GM18951 (cell line): Measurements from ENCODE around the gene OR8H2.
"Not testable (repeated sequence)": the region's sequence is repeated elsewhere in the genome, so short reads cannot be mapped to it uniquely, and the experiment has no call there.

Experiments used
- POLR2A ChIP-seq: IDR thresholded peaks from 4 replicates; pipeline ENCODE4 v1.6.1; 2011; ENCODE audit warnings: mild to moderate bottlenecking; ENCODE audit not compliant: insufficient read length, insufficient read depth; ENCODE audit errors: extremely low read depth
- in situ Hi-C: fragments of 300-500 bp; cut with MboI; formaldehyde crosslinking; loops from one replicate; pipeline ENCODE4 v1.12.0; 2022; ENCODE audit warnings: low sequenced_read_pairs, mixed read lengths, inconsistent platforms; ENCODE audit not compliant: unreplicated experiment

Gene OR8H2, protein sequence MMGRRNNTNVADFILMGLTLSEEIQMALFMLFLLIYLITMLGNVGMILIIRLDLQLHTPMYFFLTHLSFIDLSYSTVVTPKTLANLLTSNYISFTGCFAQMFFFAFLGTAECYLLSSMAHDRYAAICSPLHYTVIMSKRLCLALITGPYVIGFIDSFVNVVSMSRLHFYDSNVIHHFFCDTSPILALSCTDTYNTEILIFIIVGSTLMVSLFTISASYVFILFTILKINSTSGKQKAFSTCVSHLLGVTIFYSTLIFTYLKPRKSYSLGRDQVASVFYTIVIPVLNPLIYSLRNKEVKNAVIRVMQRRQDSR

DNA sequence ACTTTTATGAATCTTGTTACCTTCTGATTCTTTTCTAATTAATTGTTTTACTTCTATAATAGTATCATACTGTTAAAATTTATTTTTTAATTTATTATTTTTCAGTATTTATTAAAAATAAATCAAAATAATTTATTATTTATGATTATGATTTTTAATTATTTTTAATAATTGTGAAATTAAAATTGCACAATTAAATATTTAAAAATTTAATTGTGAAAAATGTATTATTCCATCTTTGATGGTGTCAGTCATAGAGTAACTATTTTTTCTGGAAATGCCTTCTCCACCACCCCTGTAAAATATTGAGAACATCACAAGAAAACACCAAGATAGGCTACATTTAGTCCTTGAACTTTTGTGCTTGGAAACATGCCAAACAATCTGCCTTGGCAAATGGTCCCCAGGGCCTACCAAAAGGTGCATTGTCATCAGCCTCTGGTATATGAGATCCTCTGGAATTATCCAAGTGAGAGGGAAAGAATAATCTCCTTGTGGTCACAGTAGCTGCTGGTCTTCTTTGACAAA is at the start of gene OR8H2:
TSS of gene OR8H2 (plus strand) at position 478 of the 528 bp plus-strand sequence. CDS start 1,356 bp downstream, outside the sequence.
- in situ Hi-C loops: no loop called here
- TF ChIP-seq POLR2A: no peak

DNA sequence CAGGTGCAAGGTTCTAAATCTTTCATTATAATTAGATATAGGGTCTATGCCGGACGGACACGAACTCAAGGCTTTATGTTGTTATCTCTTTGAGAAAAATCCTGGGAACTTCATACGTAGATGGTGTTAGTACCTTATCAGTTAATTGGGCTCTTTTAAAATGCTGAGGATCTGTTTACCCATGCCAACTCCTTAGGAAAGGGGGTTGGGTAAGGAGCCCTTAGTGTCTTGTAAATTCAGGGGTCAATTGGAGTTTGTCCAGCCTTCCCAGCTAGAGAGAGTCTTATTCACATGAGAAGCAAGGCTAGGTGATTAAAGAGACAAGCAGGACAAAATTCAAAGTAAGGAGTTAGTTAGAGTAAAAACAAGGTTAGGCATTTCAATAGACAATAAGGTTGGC is 47.1 kb upstream of the OR8H2 start:
- in situ Hi-C loops: not testable (repeated sequence)

DNA sequence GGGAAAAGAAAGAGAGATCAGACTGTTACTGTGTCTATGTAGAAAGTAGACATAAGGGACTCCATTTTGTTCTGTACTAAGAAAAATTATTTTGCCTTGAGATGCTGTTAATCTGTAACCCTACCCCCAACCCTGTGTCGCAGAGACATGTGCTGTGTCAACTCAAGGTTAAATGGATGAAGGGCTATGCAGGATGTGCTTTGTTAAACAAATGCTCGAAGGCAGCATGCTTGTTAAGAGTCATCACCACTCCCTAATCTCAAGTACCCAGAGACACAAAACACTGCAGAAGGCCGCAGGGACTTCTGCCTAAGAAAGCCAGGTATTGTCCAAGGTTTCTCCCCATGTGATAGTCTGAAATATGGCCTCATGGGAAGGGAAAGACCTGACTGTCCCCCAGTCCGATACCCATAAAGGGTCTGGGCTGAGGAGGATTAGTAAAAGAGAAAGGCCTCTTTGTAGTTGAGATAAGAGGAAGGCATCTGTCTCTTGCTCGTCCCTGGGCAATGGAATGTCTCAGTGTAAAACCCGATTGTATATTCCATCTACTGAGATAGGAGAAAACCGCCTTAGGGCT is 45.7 kb upstream of the OR8H2 start:
- in situ Hi-C loops: not testable (repeated sequence)

DNA sequence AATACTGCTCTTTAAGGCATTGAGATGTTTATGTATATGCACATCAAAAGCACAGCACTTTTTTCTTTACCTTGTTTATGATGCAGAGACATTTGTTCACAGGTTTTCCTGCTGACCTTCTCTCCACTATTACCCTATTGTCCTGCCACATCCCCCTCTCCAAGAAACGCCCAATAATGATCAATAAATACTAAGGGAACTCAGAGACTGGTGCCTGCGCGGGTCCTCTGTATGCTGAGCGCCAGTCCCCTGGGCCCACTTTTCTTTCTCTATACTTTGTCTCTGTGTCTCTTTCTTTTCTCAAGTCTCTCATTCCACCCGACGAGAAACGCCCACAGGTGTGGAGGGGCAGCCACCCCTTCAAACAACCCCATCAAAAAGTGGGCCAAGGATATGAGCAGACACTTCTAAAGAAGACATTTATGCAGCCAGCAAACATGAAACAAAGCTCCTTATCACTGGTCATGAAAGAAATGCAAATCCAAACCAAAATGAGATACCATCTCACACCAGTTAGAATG is 45.2 kb upstream of the OR8H2 start:
- in situ Hi-C loops: not testable (repeated sequence)

DNA sequence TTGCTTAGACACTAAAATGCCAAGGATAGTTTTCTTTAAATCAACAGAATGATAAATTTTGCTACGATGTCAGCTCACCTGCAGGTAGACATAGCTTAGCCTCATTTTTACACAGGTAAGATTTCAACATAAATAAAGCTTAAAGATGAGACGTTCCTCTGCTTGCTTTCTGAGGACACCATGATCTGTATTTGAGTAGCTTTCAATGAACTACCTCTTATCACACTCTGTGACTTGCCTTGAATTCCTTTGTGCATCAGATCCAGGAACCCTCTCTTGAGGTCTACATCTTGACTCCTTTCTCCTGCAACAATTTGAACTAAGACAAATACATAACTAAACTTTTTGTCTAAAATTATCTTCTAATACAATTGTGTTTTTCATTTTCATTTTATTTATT is 36.5 kb upstream of the OR8H2 start:
- in situ Hi-C loops: no loop called here
- no peak for TF ChIP-seq POLR2A

DNA sequence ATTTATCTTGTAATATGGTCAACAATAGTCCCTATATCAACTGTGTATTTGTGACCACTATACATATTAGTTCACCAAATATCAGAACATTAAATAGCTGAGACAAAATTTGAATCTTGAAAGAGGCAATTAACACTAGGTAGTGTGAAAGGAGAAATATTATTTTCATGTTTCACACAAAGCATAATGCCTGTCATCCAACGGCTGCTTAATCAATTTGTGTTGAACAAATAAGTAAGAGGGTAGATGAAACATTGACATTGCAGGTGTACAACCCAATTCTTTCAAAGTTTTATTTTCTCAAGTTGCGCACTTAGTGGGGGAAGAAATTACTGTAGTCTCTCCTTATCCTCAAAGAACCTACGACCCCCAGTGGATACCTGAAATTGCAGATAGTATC is 13.8 kb upstream of the OR8H2 start:
- in situ Hi-C loops: no loop called here
- TF ChIP-seq POLR2A: no peak

DNA sequence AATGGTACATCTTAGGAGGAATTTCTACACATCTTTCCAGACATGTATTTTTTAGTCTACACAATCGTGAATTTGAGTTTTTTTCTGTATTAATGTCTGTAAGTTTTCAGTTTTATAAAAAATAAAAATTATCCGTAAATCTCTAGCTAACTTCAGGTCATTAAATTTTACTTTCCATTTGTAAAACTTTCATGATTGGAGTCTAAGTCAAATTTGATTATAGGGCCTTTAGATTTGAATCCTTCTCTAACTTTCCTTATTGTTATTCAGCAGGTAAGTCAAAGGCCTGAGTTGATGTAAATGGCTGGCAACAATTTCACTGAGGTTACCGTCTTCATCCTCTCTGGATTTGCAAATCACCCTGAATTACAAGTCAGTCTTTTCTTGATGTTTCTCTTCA is 10.5 kb upstream of the OR8H2 start, which contains the start of gene OR8I2:
TSS of gene OR8I2 (plus strand) at position 301 of the 400 bp plus-strand sequence. CDS start at position 301, 0 bp downstream.
- in situ Hi-C loops: no loop called here
- TF ChIP-seq POLR2A: no peak

DNA sequence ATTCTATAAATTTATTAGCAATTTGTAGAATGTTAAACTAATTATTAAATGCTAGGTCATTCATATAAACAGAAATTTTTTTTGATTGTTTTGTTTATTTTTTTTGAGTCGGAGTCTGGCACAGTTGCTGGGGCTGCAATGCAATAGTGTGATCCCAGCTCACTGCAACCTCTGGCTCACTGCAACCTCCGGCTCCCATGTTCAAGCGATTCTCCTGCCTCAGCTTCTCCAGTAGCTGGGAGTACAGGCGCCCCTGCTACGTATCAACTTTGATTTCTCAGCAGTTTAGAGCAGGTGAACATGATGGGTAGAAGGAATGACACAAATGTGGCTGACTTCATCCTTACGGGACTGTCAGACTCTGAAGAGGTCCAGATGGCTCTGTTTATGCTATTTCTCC is 18.6 kb downstream of the OR8H2 start, which contains the start of gene OR8H3:
TSS of gene OR8H3 (plus strand) at position 301 of the 400 bp plus-strand sequence. CDS start at position 301, 0 bp downstream.
- TF ChIP-seq POLR2A: no peak
- in situ Hi-C loops: no loop called here

DNA sequence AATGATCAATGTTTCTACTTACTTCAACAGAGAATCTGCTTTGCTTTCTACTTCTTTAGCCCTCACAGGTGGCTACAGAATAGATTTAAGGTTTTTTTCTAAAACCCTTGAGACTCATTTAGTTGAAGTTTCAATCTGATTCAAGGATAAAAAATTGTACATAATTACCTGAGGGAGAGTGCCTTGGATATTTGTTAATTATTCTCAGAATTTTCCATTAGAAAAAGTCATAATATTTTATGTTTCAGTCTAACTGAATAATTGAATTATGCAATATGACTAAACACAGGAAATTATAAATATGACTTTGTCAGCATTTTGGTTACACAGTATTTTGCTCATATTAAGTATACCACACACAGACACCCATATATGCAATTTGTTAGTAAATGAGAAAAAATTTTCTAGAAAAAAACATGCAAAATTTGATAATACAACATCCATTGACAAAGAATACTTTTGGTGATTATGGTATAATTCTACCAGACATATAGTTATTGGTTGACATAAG is 36.7 kb downstream of the OR8H2 start, which contains the start of gene OR8J3:
TSS of gene OR8J3 (minus strand) at position 51 of the 511 bp plus-strand sequence. CDS start 2,483 bp downstream, outside the sequence.
- in situ Hi-C loops: no loop called here
- no peak for TF ChIP-seq POLR2A

DNA sequence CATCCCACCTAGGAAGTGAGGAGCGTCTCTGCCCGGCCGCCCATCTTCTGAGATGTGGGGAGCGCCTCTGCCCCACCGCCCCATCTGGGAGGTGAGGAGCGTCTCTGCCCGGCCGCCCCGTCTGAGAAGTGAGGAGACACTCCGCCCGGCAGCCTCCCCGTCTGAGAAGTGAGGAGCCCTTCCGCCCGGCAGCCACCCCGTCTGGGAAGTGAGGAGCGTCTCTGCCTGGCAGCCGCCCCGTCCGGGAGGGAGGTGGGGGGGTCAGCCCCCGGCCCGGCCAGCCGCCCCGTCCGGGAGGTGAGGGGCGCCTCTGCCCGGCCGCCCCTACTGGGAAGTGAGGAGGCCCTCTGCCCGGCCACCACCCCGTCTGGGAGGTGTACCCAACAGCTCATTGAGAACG is 40.2 kb downstream of the OR8H2 start:
- in situ Hi-C loops: not testable (repeated sequence)

DNA sequence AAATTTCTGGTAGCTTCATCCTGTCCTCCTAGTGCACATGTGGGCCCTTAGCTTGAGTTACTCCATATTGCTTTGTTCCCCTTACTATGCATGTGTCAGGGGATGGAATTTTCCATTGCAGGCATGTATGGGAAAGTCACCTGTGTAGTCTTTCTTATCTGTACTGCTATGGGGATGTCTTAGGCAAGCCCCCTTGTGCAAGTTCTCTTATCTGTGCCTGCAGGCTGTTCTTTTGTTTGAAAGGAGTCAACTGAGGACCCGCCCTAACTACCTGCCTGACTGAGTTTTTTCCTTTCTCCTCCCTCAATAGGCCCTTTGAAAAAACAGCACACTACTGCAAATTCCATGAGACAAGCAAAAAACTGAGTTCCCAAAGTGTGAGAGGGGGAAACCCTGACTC is 47.9 kb downstream of the OR8H2 start:
- no peak for TF ChIP-seq POLR2A
- in situ Hi-C loops: no loop called here

DNA sequence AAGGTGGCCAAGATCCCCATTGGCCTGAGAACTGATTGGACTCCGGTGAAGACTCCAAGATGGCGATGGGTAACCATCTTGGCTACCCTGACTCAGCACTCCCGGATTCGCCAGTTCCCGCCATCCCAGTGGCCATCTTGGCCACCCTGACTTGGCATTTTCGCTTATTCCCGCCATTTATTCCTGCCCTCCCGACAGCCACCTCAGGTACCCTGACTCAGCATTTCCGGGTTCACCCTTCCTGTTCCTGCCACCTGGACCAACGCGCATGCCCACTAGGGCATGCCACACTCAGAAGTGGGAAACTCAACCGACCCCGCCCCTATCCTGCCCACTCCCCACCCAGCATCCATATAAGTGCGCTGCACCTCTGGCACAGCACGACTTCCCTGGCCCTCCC is 48.8 kb downstream of the OR8H2 start:
- in situ Hi-C loops: no loop called here

More for the DNA sequence above, 48.8 kb downstream of the OR8H2 start:
- no peak for TF ChIP-seq POLR2A
